Keratinocyte (primary cell): ENCODE data around the gene B4GALNT2. TPM values are rescaled to one million over a fixed set of nuclear protein-coding genes. Genes with fewer than 3 reads are reported as not detected.

ENCODE experiments used
- DNase-seq: peaks from one replicate; pipeline ENCODE4 v3.0.0-alpha.2; 2011; ENCODE audit warnings: low read depth, missing footprints, low spot score
- FAIRE-seq: peaks from 2 replicates; lab custom pipeline; 2011; peaks lifted over from hg19 to GRCh38; lab: Jason Lieb, UNC
- H2AFZ ChIP-seq: 2 replicates; pipeline ENCODE4 v1.6.0; 2012; ENCODE audit warnings: low read length, control low read depth, inconsistent platforms; ENCODE audit not compliant: control insufficient read depth
- H3K27ac ChIP-seq: 2 replicates; pipeline ENCODE4 v1.5.1; 2011; ENCODE audit warnings: low read length; ENCODE audit not compliant: control insufficient read depth, insufficient read depth
- H3K27me3 ChIP-seq: 3 replicates; pipeline ENCODE4 v1.6.0; 2011; ENCODE audit warnings: low read length; ENCODE audit not compliant: control insufficient read depth, insufficient read depth; ENCODE audit errors: extremely low read depth
- H3K36me3 ChIP-seq, 2 experiments: 2 replicates in 1 of 2; 3 replicates in 1 of 2; pipeline ENCODE4 v1.5.1; 2011; ENCODE audit warnings: low read length in 2 of 2, mild to moderate bottlenecking in 1 of 2; ENCODE audit not compliant: control insufficient read depth in 2 of 2, insufficient read depth in 2 of 2; ENCODE audit errors: extremely low read depth in 1 of 2
- H3K4me1 ChIP-seq: 3 replicates; pipeline ENCODE4 v1.5.1; 2011; ENCODE audit warnings: low read length; ENCODE audit not compliant: control insufficient read depth, insufficient read depth; ENCODE audit errors: extremely low read depth
- H3K4me2 ChIP-seq: 3 replicates; pipeline ENCODE4 v1.6.0; 2011; ENCODE audit warnings: low read depth, low read length; ENCODE audit not compliant: control insufficient read depth, insufficient read depth; ENCODE audit errors: extremely low read depth
- H3K4me3 ChIP-seq, 3 experiments: fragments of 200-600 bp in 1 of 3; sonication (generic) in 1 of 3; 2 replicates in 2 of 3; 3 replicates in 1 of 3; pipeline ENCODE4 v1.5.1; 2011 to 2016; ENCODE audit warnings: low read length in 3 of 3, mild to moderate bottlenecking in 3 of 3, control low read depth in 2 of 3, inconsistent platforms in 1 of 3, low read depth in 1 of 3, mixed read lengths in 1 of 3, mixed run types in 1 of 3, moderate library complexity in 1 of 3; ENCODE audit not compliant: control insufficient read depth in 2 of 3, insufficient read depth in 2 of 3; ENCODE audit errors: extremely low read depth in 1 of 3
- H3K79me2 ChIP-seq: 2 replicates; pipeline ENCODE4 v1.6.0; 2012; ENCODE audit warnings: low read length; ENCODE audit not compliant: control insufficient read depth, insufficient read depth
- H3K9ac ChIP-seq: 3 replicates; pipeline ENCODE4 v1.6.0; 2011; ENCODE audit warnings: low read length; ENCODE audit not compliant: control insufficient read depth, insufficient read depth; ENCODE audit errors: extremely low read depth
- H3K9me1 ChIP-seq: 3 replicates; pipeline ENCODE4 v1.6.0; 2011; ENCODE audit warnings: low read length; ENCODE audit not compliant: control insufficient read depth, insufficient read depth; ENCODE audit errors: extremely low read depth
- H3K9me3 ChIP-seq: 2 replicates; pipeline ENCODE4 v1.5.1; 2012; ENCODE audit warnings: low read depth, low read length; ENCODE audit not compliant: control insufficient read depth
- H4K20me1 ChIP-seq: 3 replicates; pipeline ENCODE4 v1.6.0; 2011; ENCODE audit warnings: low read length; ENCODE audit not compliant: control insufficient read depth, insufficient read depth; ENCODE audit errors: extremely low read depth
- CTCF ChIP-seq, 3 experiments: IDR thresholded peaks in 1 of 3; conservative IDR thresholded peaks in 1 of 3; optimal IDR thresholded peaks in 1 of 3; 2 replicates in 2 of 3; 3 replicates in 1 of 3; pipeline versions ENCODE3 to v1.5.1; 2011; ENCODE audit warnings: low read length in 3 of 3, mild to moderate bottlenecking in 3 of 3, moderate library complexity in 2 of 3, control low read depth in 1 of 3, inconsistent platforms in 1 of 3; ENCODE audit not compliant: insufficient read depth in 2 of 3; ENCODE audit errors: extremely low read depth in 1 of 3
- EZH2 ChIP-seq: IDR thresholded peaks from one replicate; pipeline ENCODE4 v1.6.1; 2012; ENCODE audit warnings: inconsistent platforms, mild to moderate bottlenecking, low read length, moderate library complexity
- dilution Hi-C: fragments of 300-500 bp; cut with MboI; formaldehyde crosslinking; loops from one replicate; pipeline ENCODE4 v1.7.0; 2020; ENCODE audit warnings: low sequenced_read_pairs; ENCODE audit not compliant: extremely low pct_ligation_motif_present
- polyA plus RNA-seq, 5 experiments: library from polyadenylated mRNA; depleted of rRNA in 3 of 5; stranded (reverse) in 3 of 5; stranded (forward) in 1 of 5; unstranded in 1 of 5; fragments of >200 nt; gene quantifications; 1 replicate in 1 of 5; 2 replicates in 3 of 5; 3 replicates in 1 of 5; pipeline versions ENCODE4 v1.2.1 to v1.2.3, GENCODE V29; 2011 to 2012; ENCODE audit warnings: missing spikeins in 2 of 5, low read depth in 1 of 5, low replicate concordance in 1 of 5

Gene B4GALNT2
- polyA plus RNA-seq, 1 donor (not counting 4 experiments of a cell fraction or from before 2014, with no cell fraction given) = 0.01 TPM

- H3K79me2 ChIP-seq = no peaks in the 10 kb centered on the region
- FAIRE-seq (peak; percentile 94), DNase-seq (peak; percentile 94)
- H4K20me1 ChIP-seq = no peaks in the 10 kb centered on the region
- peak overlapping the region; percentile 0 for H3K9ac ChIP-seq
- dilution Hi-C loops = no loop called here
- H3K4me3 ChIP-seq = no peak overlapping the region
- H3K4me2 ChIP-seq = peak overlapping the region; percentile 28
- no peaks in the 10 kb centered on the region for H3K27me3 ChIP-seq
- no peaks in the 10 kb centered on the region for H3K36me3 ChIP-seq
- peaks cover 67% of the 10 kb centered on the region for H3K4me1 ChIP-seq
- no peak overlapping the region for H2AFZ ChIP-seq
- no peaks in the 10 kb centered on the region for H3K9me1 ChIP-seq
- H3K27ac ChIP-seq = peak overlapping the region; percentile 63
- TF ChIP-seq CTCF (optimal IDR thresholded peaks at IDR 0.05 in 1 of 3, IDR thresholded peaks at IDR 0.05 in 1 of 3, conservative IDR thresholded peaks at IDR 0.05 in 1 of 3; ENCODE audit: extremely low read depth in 1 of 3, insufficient read depth in 2 of 3, low read length in 3 of 3) (no peak), EZH2 (no peak)
- no peaks in the 10 kb centered on the region for H3K9me3 ChIP-seq
Observed at GRCh38 chr17:49110509-49110908, 22.1 kb upstream of the B4GALNT2 start.

GRCh38 chr17:49111934-49112333 is 20.6 kb upstream of the B4GALNT2 start:
- Histone ChIP-seq H3K9me3 (no peaks in the 10 kb centered on the region), H3K4me2 (peak overlapping the region; percentile 63), H2AFZ (no peak overlapping the region), H3K27ac (peak overlapping the region; percentile 63), H3K4me3 (no peak overlapping the region), H3K9me1 (no peaks in the 10 kb centered on the region), H4K20me1 (no peaks in the 10 kb centered on the region), H3K36me3 (no peaks in the 10 kb centered on the region), H3K27me3 (no peaks in the 10 kb centered on the region), H3K4me1 (peaks cover 57% of the 10 kb centered on the region), H3K9ac (peak overlapping the region; percentile 55), H3K79me2 (no peaks in the 10 kb centered on the region)
- FAIRE-seq = peak; percentile 86
- TF ChIP-seq EZH2 = no peak
- TF ChIP-seq CTCF (optimal IDR thresholded peaks at IDR 0.05 in 1 of 3, IDR thresholded peaks at IDR 0.05 in 1 of 3, conservative IDR thresholded peaks at IDR 0.05 in 1 of 3; ENCODE audit: extremely low read depth in 1 of 3, insufficient read depth in 2 of 3, low read length in 3 of 3) = no peak
- no peak for DNase-seq
- dilution Hi-C loops = no loop called here
